Measurements from ENCODE around the gene CDK5RAP3.

The CDK5RAP3 gene

DNA sequence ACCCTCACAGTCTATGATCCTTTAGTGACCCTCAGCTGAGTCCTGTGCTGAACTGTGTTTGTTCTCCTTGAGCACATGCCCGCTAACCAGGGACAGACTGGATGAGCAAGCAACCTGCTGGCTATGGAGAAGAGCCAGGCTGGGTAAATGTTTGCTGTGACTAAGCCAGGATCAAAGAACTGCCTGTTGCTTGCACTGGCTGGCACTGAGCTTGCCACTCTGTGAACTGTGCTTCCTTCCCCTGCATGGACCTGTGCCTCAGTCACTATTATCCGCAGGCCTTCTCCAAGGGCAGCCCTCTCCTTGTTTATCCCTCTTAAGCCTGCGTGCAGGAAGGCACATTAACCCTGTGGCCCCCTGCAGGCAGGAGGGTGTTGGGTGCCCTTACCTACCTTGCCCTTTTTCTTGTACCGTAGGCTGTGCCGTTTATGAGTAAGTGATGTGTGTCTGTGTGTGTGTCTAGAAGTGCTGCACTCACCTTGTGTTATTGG is 22.2 kb upstream of the CDK5RAP3 start:
- no peak overlapping the region for H3K4me3 ChIP-seq (ENCODE audit: low read depth, low read length)
- DNase-seq (ENCODE audit: low read depth) = no peak
- TF ChIP-seq, protein P1, sequence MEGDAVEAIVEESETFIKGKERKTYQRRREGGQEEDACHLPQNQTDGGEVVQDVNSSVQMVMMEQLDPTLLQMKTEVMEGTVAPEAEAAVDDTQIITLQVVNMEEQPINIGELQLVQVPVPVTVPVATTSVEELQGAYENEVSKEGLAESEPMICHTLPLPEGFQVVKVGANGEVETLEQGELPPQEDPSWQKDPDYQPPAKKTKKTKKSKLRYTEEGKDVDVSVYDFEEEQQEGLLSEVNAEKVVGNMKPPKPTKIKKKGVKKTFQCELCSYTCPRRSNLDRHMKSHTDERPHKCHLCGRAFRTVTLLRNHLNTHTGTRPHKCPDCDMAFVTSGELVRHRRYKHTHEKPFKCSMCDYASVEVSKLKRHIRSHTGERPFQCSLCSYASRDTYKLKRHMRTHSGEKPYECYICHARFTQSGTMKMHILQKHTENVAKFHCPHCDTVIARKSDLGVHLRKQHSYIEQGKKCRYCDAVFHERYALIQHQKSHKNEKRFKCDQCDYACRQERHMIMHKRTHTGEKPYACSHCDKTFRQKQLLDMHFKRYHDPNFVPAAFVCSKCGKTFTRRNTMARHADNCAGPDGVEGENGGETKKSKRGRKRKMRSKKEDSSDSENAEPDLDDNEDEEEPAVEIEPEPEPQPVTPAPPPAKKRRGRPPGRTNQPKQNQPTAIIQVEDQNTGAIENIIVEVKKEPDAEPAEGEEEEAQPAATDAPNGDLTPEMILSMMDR (IDR thresholded peaks at IDR 0.05; ENCODE audit: insufficient read depth, low read depth, low read length, missing control alignments) = no peak

DNA sequence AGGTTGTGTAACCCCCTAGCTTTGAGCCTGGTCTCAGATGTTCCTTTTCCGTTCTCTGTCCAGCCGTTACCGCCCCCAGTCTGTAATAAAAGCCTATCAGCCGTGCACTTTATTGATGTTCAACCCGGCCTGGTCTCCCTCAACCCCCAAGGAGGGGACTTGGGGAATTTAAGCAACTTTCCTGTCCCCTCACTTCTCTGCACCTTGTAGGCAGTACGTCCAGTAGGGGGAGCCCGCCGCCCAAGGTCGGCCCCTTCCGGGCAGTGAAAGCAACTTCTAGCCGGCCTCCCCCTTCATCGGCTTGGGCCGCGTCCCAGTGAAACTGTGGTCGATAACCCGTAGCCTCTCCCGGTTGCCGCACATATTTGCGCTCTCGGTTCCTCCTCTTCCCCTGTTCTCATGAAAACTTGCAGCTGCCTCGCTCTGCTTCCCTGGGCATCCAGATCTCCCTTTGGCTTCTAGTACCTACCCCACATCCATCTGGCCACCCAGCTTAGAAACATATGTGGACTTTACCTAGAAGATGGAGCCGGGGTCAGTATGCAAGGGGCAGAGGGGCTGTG is 21.6 kb upstream of the CDK5RAP3 start:
- TF ChIP-seq, protein P1 (IDR thresholded peaks at IDR 0.05; ENCODE audit: insufficient read depth, low read depth, low read length, missing control alignments) = peak; percentile 94
- peak; percentile 91 for DNase-seq (ENCODE audit: low read depth)
- peak overlapping the region; percentile 13; the same call in 1 of the 2 replicates for H3K4me3 ChIP-seq (ENCODE audit: low read depth, low read length)

DNA sequence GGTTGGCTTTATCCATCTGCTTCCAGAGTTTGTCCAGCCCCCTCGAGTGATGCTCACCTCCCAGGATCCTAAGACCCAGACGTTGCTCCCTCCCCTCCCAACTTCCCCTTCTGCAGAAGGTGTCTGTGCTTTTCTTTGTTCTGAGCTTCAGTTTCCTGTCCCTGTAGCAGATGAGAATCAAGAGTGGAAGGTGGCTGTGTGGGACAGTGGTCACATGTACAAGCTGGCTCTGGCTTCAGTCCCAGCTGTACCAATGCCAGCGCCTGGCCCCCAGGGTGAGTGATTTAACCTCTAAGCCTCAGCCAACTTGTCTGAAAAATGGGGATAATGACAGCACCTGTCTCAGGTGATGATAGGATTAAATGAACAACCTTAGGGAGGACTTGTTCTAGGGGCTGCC is 21.0 kb upstream of the CDK5RAP3 start:
- no peak overlapping the region for H3K4me3 ChIP-seq (ENCODE audit: low read depth, low read length)
- peak; percentile 74 for DNase-seq (ENCODE audit: low read depth)
- TF ChIP-seq, protein P1 (IDR thresholded peaks at IDR 0.05; ENCODE audit: insufficient read depth, low read depth, low read length, missing control alignments) = no peak

DNA sequence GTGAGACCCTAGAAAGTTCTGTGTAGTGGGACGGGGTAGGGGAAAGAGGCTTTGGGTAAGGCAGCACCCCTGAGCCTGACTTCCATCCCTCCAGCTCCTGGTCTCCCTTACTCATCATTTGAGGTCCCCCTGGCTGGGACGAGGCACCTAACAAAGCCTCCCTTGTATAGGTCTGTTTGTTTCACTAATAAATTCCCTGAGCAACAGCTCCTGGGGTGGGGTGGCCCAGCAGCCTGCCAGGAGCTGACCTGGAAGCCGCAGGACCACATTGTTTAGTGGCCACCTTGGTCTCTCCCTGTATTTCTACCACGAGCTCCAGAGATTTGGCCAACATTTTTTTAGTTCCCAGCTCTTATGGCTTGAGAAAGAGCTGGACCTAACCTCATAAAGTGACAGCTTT is 20.5 kb upstream of the CDK5RAP3 start:
- TF ChIP-seq, protein P1 (IDR thresholded peaks at IDR 0.05; ENCODE audit: insufficient read depth, low read depth, low read length, missing control alignments) = no peak
- H3K4me3 ChIP-seq (ENCODE audit: low read depth, low read length) = no peak overlapping the region
- no peak for DNase-seq (ENCODE audit: low read depth)

DNA sequence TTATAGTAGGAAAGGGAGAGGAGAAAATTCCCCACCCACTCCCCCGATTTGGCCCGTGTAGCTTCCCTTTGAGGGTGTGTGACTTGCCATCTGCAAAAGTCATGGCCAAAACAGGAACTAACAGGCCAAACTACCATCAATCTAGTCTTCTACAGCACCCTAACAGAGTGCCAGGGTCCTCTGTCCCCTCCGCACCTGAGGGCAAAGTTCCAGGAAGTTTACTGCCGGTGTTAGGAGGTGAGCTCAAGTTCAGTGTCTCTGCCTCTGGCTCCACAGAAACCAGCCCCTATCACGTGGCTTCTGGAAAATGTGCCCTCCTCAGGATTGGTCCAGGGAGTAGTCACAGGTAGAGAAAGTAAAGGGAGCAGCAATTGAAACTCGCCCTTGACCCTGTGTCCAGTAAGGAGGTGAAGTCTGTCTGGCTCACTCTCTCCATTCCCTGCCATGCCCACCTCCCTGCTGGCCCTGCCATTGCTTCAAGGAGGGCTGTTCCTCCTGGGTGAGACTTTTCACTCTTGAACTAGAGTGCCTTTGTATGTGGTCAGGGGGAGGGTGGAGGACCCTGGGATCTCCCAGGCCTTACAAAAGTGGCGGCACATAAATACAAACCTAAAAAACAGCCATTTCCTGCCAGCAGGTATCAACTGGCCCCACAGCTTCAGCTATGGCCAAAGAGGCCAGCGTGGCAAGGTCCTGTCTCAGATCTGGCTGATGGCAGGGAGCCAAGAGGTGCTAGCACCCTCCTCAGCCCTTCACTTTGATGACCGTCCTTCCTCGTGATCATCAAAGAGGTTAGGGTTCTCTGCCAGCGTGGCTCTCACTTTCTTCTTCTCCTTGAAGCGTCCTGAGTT is 18.5 kb upstream of the CDK5RAP3 start:
- TF ChIP-seq, protein P1 (IDR thresholded peaks at IDR 0.05; ENCODE audit: insufficient read depth, low read depth, low read length, missing control alignments) = no peak
- no peak overlapping the region for H3K4me3 ChIP-seq (ENCODE audit: low read depth, low read length)
- no peak for DNase-seq (ENCODE audit: low read depth)

DNA sequence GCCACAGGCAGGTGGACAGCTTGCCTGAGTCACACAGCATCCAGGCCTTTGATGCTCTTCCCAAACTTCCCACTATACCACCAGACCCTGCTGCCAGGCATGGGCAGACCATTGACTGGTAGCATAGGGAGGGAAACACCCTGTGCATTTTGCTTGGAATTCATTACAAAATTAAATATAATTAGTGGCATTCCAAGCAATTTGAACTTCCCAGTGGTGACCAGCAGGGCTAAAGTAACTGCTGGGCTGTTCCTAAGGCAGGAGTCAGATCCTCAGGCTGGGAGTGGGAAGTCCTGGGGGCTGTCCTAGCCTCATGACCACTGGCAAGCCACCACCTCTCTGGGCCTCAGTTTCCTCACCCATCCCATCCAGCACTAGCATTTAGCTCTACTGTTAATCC is 17.0 kb upstream of the CDK5RAP3 start:
- DNase-seq (ENCODE audit: low read depth) = no peak

More for the DNA sequence above, 17.0 kb upstream of the CDK5RAP3 start:
- no peak overlapping the region for H3K4me3 ChIP-seq (ENCODE audit: low read depth, low read length)
- TF ChIP-seq, protein P1 (IDR thresholded peaks at IDR 0.05; ENCODE audit: insufficient read depth, low read depth, low read length, missing control alignments) = no peak

Measured in GM12865 (cell line).